Measurements from ENCODE around the gene FKBP2.

FKBP2 gene

GRCh38 chr11:64219755-64220154, 21.1 kb upstream of the FKBP2 start:
- DNase-seq, result no peak

- no peak for DNase-seq
Measured at GRCh38 chr11:64220271-64220670, 20.6 kb upstream of the FKBP2 start.

DNA sequence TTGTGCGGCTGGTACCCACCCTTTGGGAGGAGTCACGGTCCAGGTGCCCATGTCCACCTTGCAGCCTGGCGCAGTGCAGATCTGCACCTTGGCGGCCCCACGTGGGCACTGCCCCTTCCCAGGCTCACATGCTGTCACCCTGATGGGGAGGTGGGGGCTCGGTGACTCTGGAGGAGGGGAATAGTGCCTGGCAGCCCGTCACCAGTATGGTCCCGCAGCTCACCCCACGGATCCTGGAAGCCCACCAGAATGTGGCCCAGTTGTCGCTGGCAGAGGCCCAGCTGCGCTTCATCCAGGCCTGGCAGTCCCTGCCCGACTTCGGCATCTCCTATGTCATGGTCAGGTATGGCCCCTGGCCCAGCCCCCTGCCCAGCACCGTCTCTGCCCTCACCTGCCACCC, 20.1 kb upstream of the FKBP2 start:
- no peak for DNase-seq

GRCh38 chr11:64222651-64223000, 18.3 kb upstream of the FKBP2 start:
- DNase-seq, result no peak

DNA sequence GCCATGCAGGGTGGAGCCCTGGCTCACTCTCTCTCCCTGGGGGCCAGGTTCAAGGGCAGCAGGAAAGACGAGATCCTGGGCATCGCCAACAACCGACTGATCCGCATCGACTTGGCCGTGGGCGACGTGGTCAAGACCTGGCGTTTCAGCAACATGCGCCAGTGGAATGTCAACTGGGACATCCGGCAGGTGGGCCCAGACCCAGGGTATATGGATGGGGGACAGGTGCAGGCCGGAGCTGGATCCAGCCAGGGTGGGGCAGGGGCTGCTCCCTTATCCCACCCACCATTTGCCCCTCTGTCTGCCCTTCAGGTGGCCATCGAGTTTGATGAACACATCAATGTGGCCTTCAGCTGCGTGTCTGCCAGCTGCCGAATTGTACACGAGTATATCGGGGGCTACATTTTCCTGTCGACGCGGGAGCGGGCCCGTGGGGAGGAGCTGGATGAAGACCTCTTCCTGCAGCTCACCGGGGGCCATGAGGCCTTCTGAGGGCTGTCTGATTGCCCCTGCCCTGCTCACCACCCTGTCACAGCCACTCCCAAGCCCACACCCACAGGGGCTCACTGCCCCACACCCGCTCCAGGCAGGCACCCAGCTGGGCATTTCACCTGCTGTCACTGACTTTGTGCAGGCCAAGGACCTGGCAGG, 17.8 kb upstream of the FKBP2 start:
- DNase-seq, result no peak

DNA sequence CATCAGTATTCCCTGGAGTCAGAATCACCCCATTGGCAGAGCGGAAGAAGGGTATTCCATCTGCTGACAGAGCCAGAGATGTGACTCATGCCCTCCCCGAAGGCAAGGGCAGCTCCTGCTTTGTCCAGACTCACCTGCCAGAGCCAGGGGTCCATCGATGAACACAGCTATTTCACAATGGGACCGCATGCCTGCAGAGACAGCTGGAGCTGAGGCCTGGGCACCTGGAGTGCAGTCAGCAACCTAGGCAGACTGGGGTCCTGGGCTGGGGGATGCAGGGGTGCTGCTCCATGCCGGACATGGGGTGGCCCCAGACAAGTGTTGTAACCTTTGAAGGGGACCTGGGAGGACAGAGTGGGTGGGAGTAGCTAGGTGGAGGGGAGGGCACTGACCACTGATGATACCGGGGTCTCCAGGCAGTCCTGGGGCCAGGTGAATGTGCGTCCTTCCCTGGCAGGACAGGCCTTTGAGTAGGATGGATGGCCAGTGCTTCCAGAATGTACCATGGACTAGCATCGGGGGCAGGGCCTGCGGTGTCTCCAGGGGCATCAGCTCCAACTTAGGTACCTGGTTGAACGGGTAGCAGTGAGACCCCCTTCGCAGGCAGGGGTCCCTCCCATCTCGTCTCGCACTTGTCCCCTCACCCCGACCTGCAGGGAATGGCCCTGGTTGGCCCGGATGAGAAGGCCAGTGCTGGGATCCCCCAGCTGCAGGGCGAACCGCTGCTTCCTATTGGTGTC, 16.6 kb upstream of the FKBP2 start:
- DNase-seq, result no peak

DNA sequence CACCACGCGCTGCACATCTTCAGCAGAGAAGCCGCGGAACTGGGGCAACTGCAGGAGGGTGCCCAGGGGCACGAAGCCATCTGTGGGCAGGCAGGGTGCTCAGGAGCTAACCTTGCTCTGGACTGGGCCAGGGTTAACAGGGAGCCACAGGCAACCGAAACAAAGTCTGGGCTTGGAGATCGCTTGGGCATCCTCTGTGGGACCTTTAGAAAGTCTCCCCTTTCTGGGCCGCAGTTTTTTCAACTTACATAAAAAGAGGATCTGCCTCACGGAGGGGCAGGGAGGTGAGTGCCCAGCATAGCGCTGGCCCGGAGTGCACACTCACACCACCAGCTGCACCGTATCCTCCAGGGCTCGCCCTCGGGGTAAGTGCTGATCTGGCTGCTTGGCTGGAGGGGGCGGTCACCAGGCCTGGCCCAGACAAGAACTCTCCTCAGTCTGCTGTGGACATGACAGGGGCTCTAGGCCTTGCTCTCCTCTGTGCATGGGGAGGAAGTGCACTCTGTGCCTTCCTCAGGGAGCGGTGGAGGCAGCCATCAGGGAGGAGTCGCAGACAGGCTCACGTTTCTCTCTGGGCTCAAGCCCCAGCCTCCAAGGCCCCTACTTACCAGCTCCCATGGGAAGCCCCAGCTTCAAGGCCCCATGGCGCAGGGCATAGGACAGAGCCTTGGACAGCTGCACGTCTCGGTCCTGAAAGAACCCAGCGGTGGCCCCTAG, 15.8 kb upstream of the FKBP2 start:
- no peak for DNase-seq

GRCh38 chr11:64225608-64226506, 15.0 kb upstream of the FKBP2 start, which contains the start of the genes NUDT22 and TRPT1:
Gene NUDT22, plus strand, starts transcription at chr11:64226274. Its CDS starts 379 bp downstream, at chr11:64226653.
Gene TRPT1, minus strand, starts transcription at chr11:64226186. Its CDS starts 326 bp downstream, at chr11:64225860.
- DNase-seq, result peak; percentile 97

- DNase-seq, result peak; percentile 87
Measured at GRCh38 chr11:64226507-64227051, 14.3 kb upstream of the FKBP2 start.

DNA sequence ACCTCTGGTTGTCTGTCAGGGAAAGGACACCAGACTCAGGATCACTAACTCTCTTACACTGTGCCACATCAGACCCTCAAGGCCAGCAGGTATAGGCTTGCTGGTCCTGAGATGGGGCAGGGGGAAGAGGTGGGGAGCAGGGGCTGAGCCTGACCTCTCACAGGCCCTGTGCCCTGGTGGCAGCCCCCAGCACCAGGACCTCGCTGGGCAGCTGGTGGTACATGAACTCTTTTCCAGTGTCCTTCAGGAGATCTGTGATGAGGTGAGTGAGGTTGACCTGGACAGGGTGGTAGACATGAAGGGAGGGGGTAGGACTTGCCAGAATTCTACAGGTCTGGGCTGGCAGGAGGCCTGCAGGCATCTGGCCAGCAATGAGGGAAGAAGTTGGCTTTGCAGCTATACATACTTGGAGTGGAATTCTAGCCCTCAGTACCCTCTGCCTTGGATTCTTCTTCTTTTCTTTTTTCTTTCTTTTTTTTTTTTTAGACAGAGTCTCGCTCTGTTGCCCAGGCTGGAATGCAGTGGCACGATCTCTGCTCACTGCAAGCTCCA, 13.4 kb upstream of the FKBP2 start:
- DNase-seq, result peak; percentile 48

DNA sequence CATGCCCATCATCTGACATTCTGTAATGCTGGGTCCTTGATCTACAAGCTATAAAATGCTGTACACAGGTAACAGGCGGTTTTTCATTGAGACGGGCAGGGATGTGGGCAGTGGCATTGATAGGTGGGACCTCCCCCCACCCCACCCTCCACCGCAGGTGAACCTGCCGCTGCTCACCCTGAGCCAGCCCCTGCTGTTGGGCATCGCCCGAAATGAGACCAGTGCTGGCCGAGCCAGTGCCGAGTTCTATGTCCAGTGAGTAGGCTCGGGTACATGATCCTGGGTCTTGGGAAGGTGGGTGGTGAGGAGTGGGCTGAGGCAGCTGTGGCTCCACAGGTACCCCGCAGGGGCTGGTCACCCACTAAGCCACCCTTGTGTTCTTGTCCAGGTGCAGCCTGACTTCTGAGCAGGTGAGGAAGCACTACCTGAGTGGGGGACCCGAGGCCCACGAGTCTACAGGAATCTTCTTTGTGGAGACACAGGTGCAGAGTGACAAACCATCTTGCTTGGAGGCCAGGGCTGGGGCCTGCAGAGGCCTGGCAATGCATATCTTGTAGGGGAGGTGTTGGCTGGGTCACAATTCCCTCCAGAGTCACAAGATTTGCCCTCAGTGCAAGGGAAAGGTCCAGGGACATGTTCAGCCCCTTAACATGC, 11.7 kb upstream of the FKBP2 start:
- DNase-seq, result no peak

- DNase-seq, result no peak
Measured at GRCh38 chr11:64229744-64230170, 11.1 kb upstream of the FKBP2 start.

- peak; percentile 98 for DNase-seq
Measured at GRCh38 chr11:64230171-64230984, 10.5 kb upstream of the FKBP2 start, which contains the start of gene DNAJC4. Gene DNAJC4, plus strand, starts transcription at chr11:64230548. Its CDS starts 307 bp downstream, at chr11:64230855.

GRCh38 chr11:64230985-64231365, 9.9 kb upstream of the FKBP2 start:
- DNase-seq, result peak; percentile 45

DNA sequence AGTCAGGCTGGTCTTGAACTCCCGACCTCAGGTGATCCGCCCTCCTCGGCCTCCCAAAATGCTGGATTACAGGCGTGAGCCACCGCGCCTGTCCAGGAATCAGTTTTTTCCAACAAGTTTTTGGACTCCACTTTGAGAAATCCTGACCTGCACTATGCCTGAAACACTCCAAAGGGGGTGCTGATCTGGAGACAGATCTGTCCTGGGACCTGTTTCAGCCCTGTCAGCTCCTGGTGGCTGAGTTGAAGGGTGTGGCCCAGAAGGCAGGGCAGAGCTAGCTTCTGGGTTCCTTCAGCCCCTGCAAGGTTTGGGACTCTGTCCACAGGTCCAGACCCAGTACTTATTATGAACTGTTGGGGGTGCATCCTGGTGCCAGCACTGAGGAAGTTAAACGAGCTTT, 9.3 kb upstream of the FKBP2 start:
- DNase-seq, result peak; percentile 39

DNA sequence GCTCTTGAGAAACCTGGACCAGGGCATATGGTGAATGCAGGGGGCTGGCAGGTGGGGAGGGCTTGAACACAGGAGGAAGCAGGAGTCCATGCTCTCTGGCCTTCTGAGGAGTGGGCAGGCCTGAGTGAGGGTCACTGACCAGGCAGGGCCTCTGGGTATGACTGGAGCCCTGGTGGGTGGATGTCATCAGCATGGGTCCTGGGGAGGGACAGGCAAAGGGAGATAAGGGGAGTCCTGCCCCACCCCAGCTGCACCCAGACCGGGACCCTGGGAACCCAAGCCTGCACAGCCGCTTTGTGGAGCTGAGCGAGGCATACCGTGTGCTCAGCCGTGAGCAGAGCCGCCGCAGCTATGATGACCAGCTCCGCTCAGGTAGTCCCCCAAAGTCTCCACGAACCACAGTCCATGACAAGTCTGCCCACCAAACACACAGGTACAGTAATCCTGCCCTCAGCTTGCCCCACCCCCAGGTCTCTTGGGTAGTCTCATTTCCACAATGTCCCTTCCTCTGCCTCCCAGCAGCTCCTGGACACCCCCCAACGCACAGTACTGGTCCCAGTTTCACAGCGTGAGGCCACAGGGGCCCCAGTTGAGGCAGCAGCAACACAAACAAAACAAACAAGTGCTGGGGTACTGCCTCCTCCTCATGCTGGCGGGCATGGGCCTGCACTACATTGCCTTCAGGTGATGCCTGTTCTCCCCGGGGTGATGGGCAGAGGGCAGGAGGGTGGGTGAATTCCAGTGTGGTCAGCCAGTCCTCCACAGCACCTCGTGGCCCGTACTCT, 8.5 kb upstream of the FKBP2 start:
- no peak for DNase-seq

DNA sequence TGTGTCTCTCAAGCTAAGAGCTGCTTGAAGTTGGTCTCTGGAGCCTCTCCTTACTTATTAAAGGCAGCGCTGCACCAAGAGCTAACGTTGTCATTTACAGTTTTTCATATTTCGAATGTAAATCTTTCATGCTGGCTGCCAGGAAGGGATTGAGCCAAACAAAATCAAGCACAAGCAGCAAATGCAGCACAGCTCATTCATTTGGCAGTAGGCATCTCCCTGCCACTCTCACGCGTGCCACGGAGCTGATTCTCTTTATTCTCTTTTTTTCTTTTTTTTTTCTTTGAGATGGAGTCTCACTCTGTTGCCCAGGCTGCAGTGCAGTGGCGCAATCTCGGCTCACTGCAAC, 8.0 kb upstream of the FKBP2 start:
- no peak for DNase-seq

- peak; percentile 89 for DNase-seq
Measured at GRCh38 chr11:64233913-64234586, 6.8 kb upstream of the FKBP2 start, which contains the start of gene VEGFB. Gene VEGFB, plus strand, starts transcription at chr11:64234584. Its CDS starts 250 bp downstream, at chr11:64234834.
